Measurements from ENCODE around the gene ATL2.
"Not testable (repeated sequence)": the region's sequence is repeated elsewhere in the genome, so short reads cannot be mapped to it uniquely, and the experiment has no call there.

Gene ATL2

DNA sequence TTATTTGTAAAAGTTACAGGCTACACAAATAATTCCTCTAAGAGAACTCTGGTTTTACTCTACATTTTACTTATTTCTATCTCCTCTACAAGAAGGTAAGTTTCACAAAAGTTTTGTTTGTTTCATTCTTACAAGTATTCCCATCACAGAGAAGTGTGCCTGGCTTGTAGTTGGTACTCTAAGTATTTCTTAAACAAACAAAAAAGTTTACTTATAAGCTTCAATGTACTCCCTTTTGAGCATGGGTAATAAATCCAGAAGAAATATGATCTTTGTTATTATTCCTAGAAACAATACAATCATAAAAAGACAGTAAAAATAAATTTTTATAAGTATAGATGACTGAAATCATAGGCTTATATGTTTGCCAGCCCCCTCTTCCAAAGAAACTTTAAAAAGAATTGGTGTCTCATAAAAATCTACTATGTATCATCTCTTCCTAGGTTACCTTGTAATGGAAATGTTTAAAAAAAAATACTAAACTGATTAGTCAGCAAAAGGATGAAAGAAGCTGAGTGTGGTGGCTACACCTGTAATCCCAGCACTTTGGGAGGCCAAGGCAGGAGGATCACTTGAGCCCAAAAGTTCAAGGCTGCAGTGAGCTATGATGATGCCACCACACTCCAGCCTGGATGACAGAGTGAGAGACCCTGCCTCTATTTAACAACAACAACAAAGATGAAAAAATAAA lies 54.7 kb downstream of the ATL2 start:
- no peak for DNase-seq

- not testable (repeated sequence) for DNase-seq
Observed at GRCh38 chr2:38319240-38319639, 57.8 kb downstream of the ATL2 start.

DNA sequence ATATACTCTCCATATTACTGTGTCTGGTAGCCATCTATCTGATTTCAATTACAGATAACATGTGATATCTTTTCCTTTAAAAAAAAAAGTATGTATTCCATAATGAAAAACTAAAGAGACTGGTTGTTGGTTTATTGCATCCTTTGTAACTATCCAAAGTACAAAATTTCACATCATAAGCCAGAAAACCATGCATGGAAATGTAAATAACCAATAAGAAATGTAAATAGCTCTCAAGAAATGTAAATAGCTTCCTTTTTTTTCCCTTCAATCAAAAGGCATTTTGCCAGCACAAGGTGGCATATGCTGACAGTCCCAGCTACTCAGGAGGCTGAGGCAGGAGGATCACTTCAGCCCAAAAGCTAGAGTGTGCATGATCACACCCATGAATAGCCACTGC lies 59.3 kb downstream of the ATL2 start:
- DNase-seq = no peak

DNA sequence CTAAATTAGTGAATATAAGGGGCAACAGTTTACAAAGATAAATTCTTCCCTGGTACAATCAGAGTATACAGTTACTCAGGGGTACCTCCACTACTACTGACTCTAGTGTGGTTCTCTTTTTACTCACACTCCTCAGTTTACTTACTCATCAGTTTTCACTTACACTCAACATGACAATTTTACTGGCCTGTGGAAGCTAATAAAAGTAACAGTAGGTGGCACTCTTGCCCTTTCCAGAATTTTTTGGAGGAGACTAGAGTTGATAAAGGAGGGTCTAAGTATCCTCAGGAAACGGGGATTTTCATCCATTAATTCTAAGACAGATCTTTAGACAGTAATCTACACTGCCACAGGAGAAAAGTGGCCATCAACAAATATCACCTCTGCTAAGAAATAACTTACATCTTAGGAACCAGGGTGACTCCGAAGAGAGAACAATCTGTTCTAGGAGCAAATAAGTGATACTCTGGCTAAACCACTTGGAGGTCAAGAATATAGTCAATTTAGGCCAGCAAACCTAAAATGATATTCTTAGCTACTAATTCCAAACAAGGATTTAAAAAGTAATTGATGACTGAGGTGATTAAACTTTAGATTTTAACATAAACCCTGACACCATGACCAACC lies 61.3 kb downstream of the ATL2 start:
- peak in 1 of 2 experiments; percentile 22 for DNase-seq

DNA sequence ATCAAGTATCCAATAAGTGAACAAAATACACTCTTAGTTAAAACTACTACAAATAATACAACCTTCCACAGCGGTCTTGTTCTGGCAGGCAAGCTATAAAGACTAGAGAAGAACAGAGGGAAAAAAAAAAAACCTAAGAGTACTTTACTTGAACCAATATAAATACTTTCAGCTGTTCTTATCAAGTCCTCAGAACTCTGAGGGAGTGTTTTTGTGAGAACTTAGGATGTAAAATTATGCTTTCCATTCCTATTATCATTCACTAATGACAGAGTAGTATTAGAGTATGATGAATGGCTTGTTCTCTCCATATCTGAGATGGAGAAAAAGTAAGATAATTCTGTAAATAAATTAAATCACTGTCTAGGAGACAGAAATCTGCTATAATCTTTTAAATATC lies 68.3 kb downstream of the ATL2 start:
- DNase-seq = no peak

- no peak for DNase-seq
Observed at GRCh38 chr2:38301969-38302702, 74.9 kb downstream of the ATL2 start.

- DNase-seq = no peak
Observed at GRCh38 chr2:38301340-38301968, 75.6 kb downstream of the ATL2 start.

DNA sequence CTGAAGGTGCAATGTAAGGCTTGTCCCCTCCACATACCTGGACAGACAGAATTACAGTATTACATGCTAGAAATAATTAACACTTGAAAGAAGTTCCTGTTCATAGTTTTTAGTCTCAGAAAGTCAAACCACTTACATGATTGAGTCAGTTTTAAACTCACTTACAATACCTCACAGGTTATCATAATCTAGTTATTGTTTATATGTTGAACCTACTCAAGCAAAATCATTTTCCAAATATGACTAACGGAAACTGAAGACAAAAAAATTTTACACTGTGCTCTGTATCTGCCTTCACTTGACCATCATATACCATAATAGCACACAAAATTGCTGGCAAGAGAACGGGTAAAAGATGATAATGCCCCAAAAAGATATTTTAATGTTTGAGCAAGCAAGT lies 78.5 kb downstream of the ATL2 start:
- DNase-seq = no peak

GRCh38 chr2:38296197-38296780 lies 80.8 kb downstream of the ATL2 start:
- no peak for DNase-seq

- no peak for DNase-seq
Observed at GRCh38 chr2:38294597-38294996, 82.5 kb downstream of the ATL2 start.

DNA sequence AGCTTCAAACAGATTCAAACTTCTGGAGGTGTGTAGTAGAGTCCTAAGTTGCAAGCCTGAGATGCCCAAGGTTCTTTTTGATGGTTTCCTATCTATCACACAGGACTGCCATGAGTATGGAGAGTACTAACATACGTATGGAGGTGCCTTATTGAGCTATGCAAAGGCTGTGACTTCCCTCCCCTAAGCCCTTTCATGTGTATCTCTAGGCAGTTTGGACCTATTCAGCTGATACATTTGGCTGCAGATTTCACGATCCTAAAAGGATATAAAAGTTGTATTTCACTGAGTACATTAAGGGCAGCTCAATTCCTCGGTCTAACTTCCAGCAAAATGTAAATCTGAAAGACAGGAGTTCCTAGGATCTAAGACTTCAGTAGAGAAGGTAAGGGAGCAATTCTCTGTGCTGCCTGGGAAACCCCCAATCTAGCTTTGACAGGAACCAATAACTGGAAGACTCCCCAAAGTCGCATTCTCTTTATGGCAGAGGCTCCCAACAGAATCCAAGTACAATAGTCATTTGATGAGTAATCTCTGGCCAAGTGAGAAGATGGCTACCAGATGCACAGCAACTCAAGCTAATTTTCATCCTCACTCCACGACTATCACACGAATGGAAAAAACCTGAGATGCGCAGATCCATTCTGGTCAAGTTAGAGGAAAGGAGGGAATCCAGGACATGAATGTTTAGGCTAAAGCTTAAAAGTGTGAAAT lies 83.8 kb downstream of the ATL2 start:
- no peak for DNase-seq

- no peak for DNase-seq
Observed at GRCh38 chr2:38290332-38290731, 86.7 kb downstream of the ATL2 start.

DNA sequence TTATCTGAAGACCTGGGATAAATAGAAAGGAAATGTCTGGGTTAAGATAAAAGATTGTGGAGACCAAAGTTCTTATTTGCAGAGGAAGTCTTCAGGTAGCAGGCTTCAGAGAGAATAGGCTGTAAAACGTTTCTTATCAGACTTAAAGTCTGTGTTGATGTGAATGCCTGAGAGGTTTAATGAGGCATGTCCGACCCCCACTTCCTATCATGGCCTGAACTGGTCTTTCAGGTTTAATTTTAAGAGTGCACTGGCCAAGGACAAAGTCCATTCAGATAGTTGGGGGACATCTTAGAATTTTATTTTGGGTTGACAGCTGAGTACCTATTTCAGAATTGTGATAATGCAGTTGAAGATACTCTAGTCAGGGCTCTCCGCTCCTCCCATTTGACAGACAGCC lies 92.1 kb downstream of the ATL2 start:
- no peak for DNase-seq

DNA sequence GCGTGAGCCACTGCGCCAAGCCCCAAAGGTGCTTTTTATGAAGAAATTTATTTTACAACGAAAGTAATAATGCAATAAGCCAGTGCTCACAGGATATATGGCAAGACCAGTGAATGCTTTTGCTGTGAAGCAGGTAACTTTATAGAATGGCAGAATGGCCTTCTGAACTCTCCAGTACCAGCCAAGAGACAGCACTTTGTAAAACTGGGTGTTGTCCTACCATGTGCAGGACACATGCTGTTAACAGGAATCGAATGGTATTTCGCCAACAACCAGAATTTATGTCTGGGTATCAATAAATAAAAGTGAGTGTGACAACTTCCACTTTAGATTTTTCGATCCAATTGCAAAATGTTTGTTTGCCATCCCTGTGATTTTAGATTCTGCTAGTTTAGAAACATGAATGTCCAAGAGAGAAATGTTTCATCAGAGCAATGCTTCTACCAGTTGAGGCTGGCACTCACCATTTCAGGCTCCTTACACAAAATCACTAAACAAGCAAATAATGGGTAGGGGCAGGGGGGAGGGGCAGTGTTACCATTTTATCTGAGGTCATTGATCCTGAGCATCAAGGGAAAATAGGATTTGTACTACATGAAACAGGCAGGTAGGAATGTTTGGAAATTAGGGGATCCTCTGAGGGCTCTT lies 95.9 kb downstream of the ATL2 start:
- no peak for DNase-seq

DNA sequence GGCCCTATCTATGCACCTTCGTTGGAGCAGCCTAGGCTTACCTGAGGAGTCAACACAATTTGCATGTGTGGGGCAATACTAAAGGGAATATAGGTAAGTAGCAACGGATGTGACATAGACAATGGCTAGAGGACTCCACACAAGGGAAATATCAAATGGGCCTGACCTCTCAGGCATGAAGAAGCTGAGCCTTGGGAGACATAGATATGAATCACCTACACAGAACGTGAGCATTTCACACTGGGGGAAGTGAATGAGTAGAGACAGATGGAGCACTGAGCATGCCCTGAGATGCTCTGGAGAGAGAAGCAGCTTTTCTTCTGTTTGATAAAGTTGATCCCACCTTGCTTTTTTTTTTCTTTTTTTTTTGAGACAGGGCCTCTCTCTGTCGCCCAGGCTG lies 97.9 kb downstream of the ATL2 start:
- DNase-seq = no peak

DNA sequence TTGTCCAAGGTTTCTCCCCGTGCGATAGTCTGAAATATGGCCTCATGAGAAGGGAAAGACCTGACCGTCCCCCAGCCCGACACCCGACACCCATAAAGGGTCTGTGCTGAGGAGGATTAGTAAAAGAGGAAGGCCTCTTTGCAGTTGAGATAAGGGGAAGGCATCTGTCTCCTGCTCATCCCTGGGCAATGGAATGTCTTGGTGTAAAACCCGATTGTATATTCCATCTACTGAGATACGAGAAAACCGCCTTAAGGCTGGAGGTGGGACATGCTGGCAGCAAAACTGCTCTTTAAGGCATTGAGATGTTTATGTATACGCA lies 99.0 kb downstream of the ATL2 start:
- not testable (repeated sequence) for DNase-seq

- peak; percentile 13 to 24 for DNase-seq
Observed at GRCh38 chr2:38277245-38278116, 99.6 kb downstream of the ATL2 start.

- DNase-seq = peak; percentile 24 to 53
Observed at GRCh38 chr2:38274286-38275276, 102.5 kb downstream of the ATL2 start.

- no peak for DNase-seq
Observed at GRCh38 chr2:38271697-38272096, 105.4 kb downstream of the ATL2 start.

DNA sequence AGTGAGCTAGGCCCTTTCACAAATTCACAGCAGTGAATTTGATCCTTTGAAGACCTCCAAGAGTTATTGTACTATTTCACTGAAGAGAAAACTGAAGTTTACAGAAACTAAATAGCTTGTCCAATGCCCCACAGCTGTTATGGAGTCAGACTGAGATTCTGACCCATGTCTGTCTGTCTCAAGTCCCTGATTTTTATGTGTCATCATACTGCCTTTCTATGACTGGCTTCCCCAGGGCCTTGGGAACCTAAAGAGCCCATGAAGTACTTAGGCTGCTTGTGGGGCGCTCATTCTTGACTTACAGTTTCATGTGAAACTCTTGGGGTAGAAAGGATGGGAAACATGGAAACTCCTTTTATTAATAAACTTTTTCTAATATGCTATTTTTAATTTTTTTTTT lies 107.7 kb downstream of the ATL2 start:
- no peak for DNase-seq

Data from NCI-H187 (cell line).